Cardiac muscle cell (in vitro differentiated cells and primary cell): ENCODE results near the gene PSD. TPM values are rescaled to one million over a fixed set of nuclear protein-coding genes. Genes with fewer than 3 reads are reported as not detected.

Source experiments
- DNase-seq, 2 donors: peaks; one replicate each; pipeline versions ENCODE4 v3.0.0 to v3.0.0-alpha.2; 2010 to 2017; ENCODE audit warnings: low read depth in 1 of 2, low spot score in 1 of 2
- H3K27ac ChIP-seq: fragments of 200-600 bp; sonication (generic); 2 replicates; pipeline ENCODE4 v1.5.1; 2016
- H3K27me3 ChIP-seq: fragments of 200-600 bp; sonication (generic); 2 replicates; pipeline ENCODE4 v1.6.0; 2016; ENCODE audit warnings: control low read depth
- H3K36me3 ChIP-seq: fragments of 200-600 bp; sonication (generic); 2 replicates; pipeline ENCODE4 v1.5.1; 2016; ENCODE audit warnings: control low read depth
- H3K4me1 ChIP-seq: fragments of 200-600 bp; sonication (generic); 2 replicates; pipeline ENCODE4 v1.8.1; 2017; ENCODE audit warnings: low read depth, mild to moderate bottlenecking, mixed run types
- H3K4me3 ChIP-seq: fragments of 200-600 bp; sonication (generic); 2 replicates; pipeline ENCODE4 v1.5.1; 2016; ENCODE audit warnings: mild to moderate bottlenecking
- H3K9me3 ChIP-seq: fragments of 200-600 bp; sonication (generic); 2 replicates; pipeline ENCODE4 v1.5.1; 2017; ENCODE audit warnings: low read depth, mild to moderate bottlenecking, control low read depth
- CTCF ChIP-seq: IDR thresholded peaks from 2 replicates; pipeline ENCODE4 v1.5.1; 2012; ENCODE audit warnings: low read depth, mild to moderate bottlenecking, low read length
- polyA plus RNA-seq: library from polyadenylated mRNA; unstranded; fragments of >200 nt; fragmentation: Nextera tagmentation; extraction: Ambion mirVana; gene quantifications from 2 replicates; pipeline ENCODE4 v1.2.1, GENCODE V29; 2016
- total RNA-seq: library from RNA; depleted of rRNA; stranded (reverse); fragments of >200 nt; gene quantifications from 2 replicates; pipeline ENCODE4 v1.2.3, GENCODE V29; 2016

Gene PSD
- total and polyA plus RNA-seq, 2 experiments from 2014 or later: 13.2 to 24.7 TPM

GRCh38 chr10:102358712-102359382, 59.7 kb downstream of the PSD start:
- no peak for DNase-seq
- peaks cover 53% of the 10 kb centered on the region for H3K36me3 ChIP-seq
- no peak overlapping the region for H3K27ac ChIP-seq
- H3K4me3 ChIP-seq: no peak overlapping the region
- no peak for TF ChIP-seq CTCF
- H3K4me1 ChIP-seq: no peaks in the 10 kb centered on the region
- no peaks in the 10 kb centered on the region for H3K9me3 ChIP-seq
- H3K27me3 ChIP-seq: no peaks in the 10 kb centered on the region

GRCh38 chr10:102354451-102354850, 64.1 kb downstream of the PSD start:
- Histone ChIP-seq H3K4me1 (no peaks in the 10 kb centered on the region), H3K27me3 (no peaks in the 10 kb centered on the region), H3K27ac (no peak overlapping the region), H3K9me3 (no peaks in the 10 kb centered on the region), H3K36me3 (peaks cover 44% of the 10 kb centered on the region), H3K4me3 (no peak overlapping the region)
- no peak for DNase-seq
- TF ChIP-seq CTCF: no peak

Other genes with a start within 250 kb of the PSD start
- gene ELOVL3, start 192.5 kb downstream of the PSD start, total RNA-seq: 0.18 TPM in 1 of 2 replicates, not detected in the other
- gene ELOVL3, start 192.5 kb downstream of the PSD start, polyA plus RNA-seq: 0.10 and 0.82 TPM in 2 replicates
- gene PITX3, start 177.3 kb downstream of the PSD start, total RNA-seq: 5.5 and 14.3 TPM in 2 replicates
- 7.9 and 19.2 TPM in 2 replicates for gene PITX3, start 177.3 kb downstream of the PSD start, polyA plus RNA-seq
- 51.4 and 75.6 TPM in 2 replicates for gene GBF1, start 173.3 kb downstream of the PSD start, total RNA-seq
- 42.1 and 62.1 TPM in 2 replicates for gene GBF1, start 173.3 kb downstream of the PSD start, polyA plus RNA-seq
- gene NFKB2, start 23.1 kb downstream of the PSD start, total RNA-seq: 21.5 and 29.8 TPM in 2 replicates
- 10.6 and 10.8 TPM in 2 replicates for gene NFKB2, start 23.1 kb downstream of the PSD start, polyA plus RNA-seq
- gene FBXL15, start 2.1 kb upstream of the PSD start, total RNA-seq: 36.3 and 46.6 TPM in 2 replicates
- 40.9 and 46.3 TPM in 2 replicates for gene FBXL15, start 2.1 kb upstream of the PSD start, polyA plus RNA-seq
- gene CUEDC2, start 13.8 kb upstream of the PSD start, total RNA-seq: 113 and 134 TPM in 2 replicates
- 190 and 193 TPM in 2 replicates for gene CUEDC2, start 13.8 kb upstream of the PSD start, polyA plus RNA-seq
- not detected in 2 replicates for gene C10orf95, start 32.8 kb upstream of the PSD start, total RNA-seq
- gene C10orf95, start 32.8 kb upstream of the PSD start, polyA plus RNA-seq: 1.7 and 2.0 TPM in 2 replicates
- gene ACTR1A, start 83.9 kb upstream of the PSD start, total RNA-seq: 135 and 147 TPM in 2 replicates
- 165 and 172 TPM in 2 replicates for gene ACTR1A, start 83.9 kb upstream of the PSD start, polyA plus RNA-seq
- 11.3 and 14.2 TPM in 2 replicates for gene SUFU, start 85.2 kb upstream of the PSD start, total RNA-seq
- 18.4 and 28.3 TPM in 2 replicates for gene SUFU, start 85.2 kb upstream of the PSD start, polyA plus RNA-seq
- gene TRIM8, start 225.7 kb upstream of the PSD start, total RNA-seq: 100 and 130 TPM in 2 replicates
- 59.8 and 65.6 TPM in 2 replicates for gene TRIM8, start 225.7 kb upstream of the PSD start, polyA plus RNA-seq